Right atrium auricular region (tissue), 2 donors: ENCODE measurements around the gene TAB2. TPM values are rescaled to one million over a fixed set of nuclear protein-coding genes. Genes with fewer than 3 reads are reported as not detected.

ENCODE experiments used
- DNase-seq: peaks from one replicate; pipeline ENCODE4 v3.0.0-alpha.2; 2019; ENCODE audit warnings: low spot score
- H3K27ac ChIP-seq, 2 donors: fragments of 200-600 bp; sonication (generic); 1 replicate in 1 of 2; 2 replicates in 1 of 2; pipeline ENCODE4 v1.5.1; 2016 to 2019
- H3K27me3 ChIP-seq, 2 donors: fragments of 200-600 bp; sonication (generic); one replicate each; pipeline versions ENCODE4 v1.5.1 to v1.6.0; 2017 to 2019
- H3K36me3 ChIP-seq: fragments of 200-600 bp; sonication (generic); one replicate; pipeline ENCODE4 v1.5.1; 2016
- H3K4me1 ChIP-seq, 2 donors: fragments of 200-600 bp; sonication (generic); one replicate each; pipeline versions ENCODE4 v1.5.1 to v1.6.0; 2017 to 2019
- H3K4me3 ChIP-seq, 2 donors: fragments of 200-600 bp; sonication (generic); 1 replicate in 1 of 2; 2 replicates in 1 of 2; pipeline ENCODE4 v1.5.1; 2017 to 2019; ENCODE audit warnings: mild to moderate bottlenecking in 1 of 2, moderate library complexity in 1 of 2
- H3K9me3 ChIP-seq, 2 donors: fragments of 200-600 bp; sonication (generic); one replicate each; pipeline ENCODE4 v1.5.1; 2019
- CTCF ChIP-seq, 2 donors: fragments of 200-600 bp; sonication (generic); IDR thresholded peaks; one replicate each; pipeline ENCODE4 v1.5.1; 2019; ENCODE audit warnings: antibody characterized with exemption in 2 of 2
- total RNA-seq, 2 donors: library from RNA; depleted of rRNA; stranded (reverse); fragments of >200 nt; gene quantifications; one replicate each; pipeline ENCODE4 v1.1.0, GENCODE V29; 2016

The TAB2 gene
- total RNA-seq, 2 donors from 2014 or later, result 51.8 to 58.5 TPM

GRCh38 chr6:149363154-149363553, 45.6 kb downstream of the TAB2 start:
- DNase-seq, result no peak
- no peaks in the 10 kb centered on the region for H3K27me3 ChIP-seq
- peaks cover 0 to 25% of the 10 kb centered on the region in 2 donors for H3K4me1 ChIP-seq
- no peak overlapping the region for H3K27ac ChIP-seq
- no peak for TF ChIP-seq CTCF (IDR thresholded peaks at IDR 0.05)
- no peak overlapping the region for H3K4me3 ChIP-seq
- no peaks in the 10 kb centered on the region for H3K36me3 ChIP-seq
- H3K9me3 ChIP-seq, result no peaks in the 10 kb centered on the region

- Histone ChIP-seq H3K4me3 (no peak overlapping the region), H3K36me3 (no peaks in the 10 kb centered on the region), H3K9me3 (no peaks in the 10 kb centered on the region), H3K27ac (no peak overlapping the region), H3K4me1 (peaks cover 0 to 25% of the 10 kb centered on the region in 2 donors), H3K27me3 (no peaks in the 10 kb centered on the region)
- no peak for TF ChIP-seq CTCF (IDR thresholded peaks at IDR 0.05)
- no peak for DNase-seq
These were observed 47.0 kb downstream of the TAB2 start for GRCh38 chr6:149364557-149364956.

GRCh38 chr6:149365197-149365596, 47.7 kb downstream of the TAB2 start:
- Histone ChIP-seq H3K27ac (no peak overlapping the region), H3K27me3 (no peaks in the 10 kb centered on the region), H3K36me3 (no peaks in the 10 kb centered on the region), H3K9me3 (no peaks in the 10 kb centered on the region), H3K4me3 (no peak overlapping the region), H3K4me1 (peaks cover 0 to 25% of the 10 kb centered on the region in 2 donors)
- DNase-seq, result no peak
- no peak for TF ChIP-seq CTCF (IDR thresholded peaks at IDR 0.05)

GRCh38 chr6:149366267-149366921, 48.9 kb downstream of the TAB2 start:
- Histone ChIP-seq H3K27ac (no peak overlapping the region), H3K9me3 (no peaks in the 10 kb centered on the region), H3K27me3 (no peaks in the 10 kb centered on the region), H3K36me3 (no peaks in the 10 kb centered on the region), H3K4me1 (peaks cover 0 to 25% of the 10 kb centered on the region in 2 donors), H3K4me3 (no peak overlapping the region)
- no peak for TF ChIP-seq CTCF (IDR thresholded peaks at IDR 0.05)
- DNase-seq, result no peak

- Histone ChIP-seq H3K9me3 (no peaks in the 10 kb centered on the region), H3K27me3 (no peaks in the 10 kb centered on the region), H3K36me3 (no peaks in the 10 kb centered on the region), H3K27ac (no peak overlapping the region), H3K4me3 (no peak overlapping the region), H3K4me1 (peaks cover 0 to 25% of the 10 kb centered on the region in 2 donors)
- no peak for TF ChIP-seq CTCF (IDR thresholded peaks at IDR 0.05)
- DNase-seq, result no peak
These were observed 50.6 kb downstream of the TAB2 start for GRCh38 chr6:149368065-149368464.

GRCh38 chr6:149371154-149371553, 53.6 kb downstream of the TAB2 start:
- H3K4me3 ChIP-seq, result no peak overlapping the region
- H3K27ac ChIP-seq, result no peak overlapping the region
- H3K4me1 ChIP-seq, result peaks cover 0 to 4% of the 10 kb centered on the region in 2 donors
- peaks cover 5% of the 10 kb centered on the region for H3K36me3 ChIP-seq
- DNase-seq, result no peak
- TF ChIP-seq CTCF (IDR thresholded peaks at IDR 0.05), result no peak
- H3K9me3 ChIP-seq, result no peaks in the 10 kb centered on the region
- H3K27me3 ChIP-seq, result no peaks in the 10 kb centered on the region
